Prostate gland (tissue), 2 donors: ENCODE results near the gene KHDC1L.
A peak's percentile ranks its signal among the peaks of the same experiment; 100 is the strongest.

ENCODE experiments used
- POLR2A ChIP-seq: fragments of 450-650 bp; IDR thresholded peaks from one replicate; pipeline ENCODE4 v1.6.1; 2016; ENCODE audit warnings: antibody characterized with exemption, mild to moderate bottlenecking
- POLR2AphosphoS5 ChIP-seq: sonication (generic); formaldehyde crosslinking; IDR thresholded peaks from one replicate; pipeline ENCODE4 v1.6.1; 2017; ENCODE audit warnings: antibody characterized with exemption
- TF ChIP-seq, protein P1 (sequence below), 4 experiments: fragments of 200-600 bp in 2 of 4; fragments of 450-650 bp in 2 of 4; sonication (generic) in 2 of 4; IDR thresholded peaks; 1 replicate in 3 of 4; 2 replicates in 1 of 4; pipeline ENCODE4 v1.5.1; 2016 to 2019; ENCODE audit warnings: antibody characterized with exemption in 4 of 4, mild to moderate bottlenecking in 2 of 4, moderate library complexity in 2 of 4

DNA sequence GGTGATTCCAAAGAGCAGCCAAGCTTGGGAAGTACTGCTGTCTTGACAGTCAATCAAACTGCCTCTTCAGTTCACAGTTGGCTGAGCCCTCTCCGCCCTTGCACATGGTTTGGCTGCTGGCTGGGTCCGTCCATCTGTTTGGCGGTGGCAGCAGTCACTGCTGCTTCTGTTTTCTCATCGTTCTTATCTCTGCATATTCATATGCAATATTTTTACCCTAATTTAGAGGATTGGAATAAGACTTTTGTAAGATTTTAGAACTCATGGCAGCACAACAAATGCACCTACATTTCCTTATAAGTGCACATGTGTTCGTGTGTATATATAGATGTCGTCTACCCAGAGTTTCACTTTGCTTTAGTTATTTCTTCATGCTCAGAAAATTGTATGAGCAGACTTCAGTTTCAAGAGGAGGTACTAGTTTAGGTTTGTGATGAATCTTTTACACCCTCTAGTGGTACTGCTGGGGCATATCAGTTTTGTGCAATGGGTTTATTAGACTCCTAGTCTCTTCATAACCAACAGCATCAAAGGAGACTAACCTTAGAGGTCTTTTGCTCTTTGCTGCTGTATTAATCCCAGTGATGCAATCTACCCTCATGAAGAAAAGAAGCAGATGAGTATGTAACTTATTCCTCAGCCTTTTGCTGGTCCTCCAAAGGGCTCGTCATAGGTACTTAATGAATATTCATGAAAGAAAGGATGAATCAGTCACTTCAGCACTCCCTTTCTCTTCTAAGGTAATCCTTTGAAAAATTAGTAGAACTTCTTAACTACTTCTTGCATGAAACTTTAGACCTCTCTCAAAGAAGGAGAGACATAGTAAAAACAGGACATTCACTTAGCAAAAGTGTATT, 44.3 kb downstream of the KHDC1L start:
- TF ChIP-seq, protein P1, sequence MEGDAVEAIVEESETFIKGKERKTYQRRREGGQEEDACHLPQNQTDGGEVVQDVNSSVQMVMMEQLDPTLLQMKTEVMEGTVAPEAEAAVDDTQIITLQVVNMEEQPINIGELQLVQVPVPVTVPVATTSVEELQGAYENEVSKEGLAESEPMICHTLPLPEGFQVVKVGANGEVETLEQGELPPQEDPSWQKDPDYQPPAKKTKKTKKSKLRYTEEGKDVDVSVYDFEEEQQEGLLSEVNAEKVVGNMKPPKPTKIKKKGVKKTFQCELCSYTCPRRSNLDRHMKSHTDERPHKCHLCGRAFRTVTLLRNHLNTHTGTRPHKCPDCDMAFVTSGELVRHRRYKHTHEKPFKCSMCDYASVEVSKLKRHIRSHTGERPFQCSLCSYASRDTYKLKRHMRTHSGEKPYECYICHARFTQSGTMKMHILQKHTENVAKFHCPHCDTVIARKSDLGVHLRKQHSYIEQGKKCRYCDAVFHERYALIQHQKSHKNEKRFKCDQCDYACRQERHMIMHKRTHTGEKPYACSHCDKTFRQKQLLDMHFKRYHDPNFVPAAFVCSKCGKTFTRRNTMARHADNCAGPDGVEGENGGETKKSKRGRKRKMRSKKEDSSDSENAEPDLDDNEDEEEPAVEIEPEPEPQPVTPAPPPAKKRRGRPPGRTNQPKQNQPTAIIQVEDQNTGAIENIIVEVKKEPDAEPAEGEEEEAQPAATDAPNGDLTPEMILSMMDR (IDR thresholded peaks at IDR 0.05) = peak; percentile 38 to 83 (median 71)
- TF ChIP-seq POLR2AphosphoS5 (no peak), POLR2A (no peak)
